Measurements from ENCODE around the gene FBXO11.

DNA sequence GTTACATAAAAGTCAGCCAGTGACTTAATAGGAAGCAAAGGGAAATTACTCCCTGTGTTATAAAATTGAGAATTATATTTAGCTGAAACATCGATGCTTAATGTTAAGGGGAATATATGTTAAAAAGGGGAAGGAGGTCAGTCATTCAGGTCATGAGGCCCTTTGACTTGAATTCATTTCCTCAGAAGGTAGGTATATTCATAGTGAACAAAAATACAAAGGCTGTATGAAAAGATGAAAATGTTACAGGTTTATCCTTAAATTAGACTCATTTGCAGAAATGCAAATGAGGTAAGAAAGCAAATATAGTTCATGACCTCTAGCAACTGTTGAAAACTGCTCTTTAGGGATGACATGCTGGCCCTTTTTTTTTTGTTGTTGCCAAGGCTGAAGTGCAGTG is 102.5 kb downstream of the FBXO11 start:
- TF ChIP-seq, protein P1, sequence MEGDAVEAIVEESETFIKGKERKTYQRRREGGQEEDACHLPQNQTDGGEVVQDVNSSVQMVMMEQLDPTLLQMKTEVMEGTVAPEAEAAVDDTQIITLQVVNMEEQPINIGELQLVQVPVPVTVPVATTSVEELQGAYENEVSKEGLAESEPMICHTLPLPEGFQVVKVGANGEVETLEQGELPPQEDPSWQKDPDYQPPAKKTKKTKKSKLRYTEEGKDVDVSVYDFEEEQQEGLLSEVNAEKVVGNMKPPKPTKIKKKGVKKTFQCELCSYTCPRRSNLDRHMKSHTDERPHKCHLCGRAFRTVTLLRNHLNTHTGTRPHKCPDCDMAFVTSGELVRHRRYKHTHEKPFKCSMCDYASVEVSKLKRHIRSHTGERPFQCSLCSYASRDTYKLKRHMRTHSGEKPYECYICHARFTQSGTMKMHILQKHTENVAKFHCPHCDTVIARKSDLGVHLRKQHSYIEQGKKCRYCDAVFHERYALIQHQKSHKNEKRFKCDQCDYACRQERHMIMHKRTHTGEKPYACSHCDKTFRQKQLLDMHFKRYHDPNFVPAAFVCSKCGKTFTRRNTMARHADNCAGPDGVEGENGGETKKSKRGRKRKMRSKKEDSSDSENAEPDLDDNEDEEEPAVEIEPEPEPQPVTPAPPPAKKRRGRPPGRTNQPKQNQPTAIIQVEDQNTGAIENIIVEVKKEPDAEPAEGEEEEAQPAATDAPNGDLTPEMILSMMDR (IDR thresholded peaks at IDR 0.05): no peak
- no peak for TF ChIP-seq POLR2A (IDR thresholded peaks at IDR 0.05)
- TF ChIP-seq POLR2AphosphoS5 (IDR thresholded peaks at IDR 0.05; ENCODE audit: insufficient read depth in 1 of 2, low read depth in 1 of 2): no peak
